ENCODE results near the gene SF3A2.

GRCh38 chr19:2280633-2281264 lies 44.1 kb downstream of the SF3A2 start:
- TF ChIP-seq CTCF (IDR thresholded peaks at IDR 0.05) (no peak), POLR2A (IDR thresholded peaks at IDR 0.05) (no peak)
